RKO (cell line): ENCODE measurements around the gene DDX31.
"Not testable (repeated sequence)": the region's sequence is repeated elsewhere in the genome, so short reads cannot be mapped to it uniquely, and the experiment has no call there.

Experiments
- DNase-seq: peaks from one replicate; pipeline ENCODE4 v3.0.0-alpha.2; 2016; ENCODE audit warnings: low spot score

The DDX31 gene

GRCh38 chr9:132669698-132670456, at the start of gene DDX31:
TSS of gene DDX31 (minus strand) at chr9:132669983. CDS start at chr9:132669934, 49 bp downstream.
- peak; percentile 90 for DNase-seq

- not testable (repeated sequence) for DNase-seq
These were observed 48.7 kb upstream of the DDX31 start for GRCh38 chr9:132718381-132718928.

- DNase-seq, result no peak
These were observed 47.7 kb upstream of the DDX31 start for GRCh38 chr9:132717326-132717945.

GRCh38 chr9:132716007-132716406, 46.2 kb upstream of the DDX31 start:
- no peak for DNase-seq

GRCh38 chr9:132712753-132713152, 43.0 kb upstream of the DDX31 start:
- DNase-seq, result no peak

GRCh38 chr9:132711846-132712245, 42.1 kb upstream of the DDX31 start:
- no peak for DNase-seq

GRCh38 chr9:132711152-132711551, 41.4 kb upstream of the DDX31 start:
- not testable (repeated sequence) for DNase-seq

GRCh38 chr9:132710333-132710732, 40.5 kb upstream of the DDX31 start:
- no peak for DNase-seq

GRCh38 chr9:132708769-132709430, 39.1 kb upstream of the DDX31 start:
- no peak for DNase-seq

GRCh38 chr9:132708239-132708638, 38.5 kb upstream of the DDX31 start:
- DNase-seq, result no peak

- peak; percentile 29 for DNase-seq
These were observed 33.6 kb upstream of the DDX31 start for GRCh38 chr9:132703336-132703735.

- DNase-seq, result no peak
These were observed 32.5 kb upstream of the DDX31 start for GRCh38 chr9:132702254-132702653.

- DNase-seq, result no peak
These were observed 30.2 kb upstream of the DDX31 start for GRCh38 chr9:132699956-132700355.

- DNase-seq, result no peak
These were observed 29.2 kb upstream of the DDX31 start for GRCh38 chr9:132698989-132699388.

GRCh38 chr9:132697230-132697629, 27.4 kb upstream of the DDX31 start:
- peak; percentile 54 for DNase-seq

- DNase-seq, result peak; percentile 85
These were observed 24.4 kb upstream of the DDX31 start for GRCh38 chr9:132694144-132694543.

GRCh38 chr9:132690696-132691095, 20.9 kb upstream of the DDX31 start:
- DNase-seq, result no peak

- DNase-seq, result no peak
These were observed 14.1 kb upstream of the DDX31 start for GRCh38 chr9:132683873-132684272.

- no peak for DNase-seq
These were observed 11.8 kb upstream of the DDX31 start for GRCh38 chr9:132681561-132681960.

GRCh38 chr9:132679946-132680625, 10.3 kb upstream of the DDX31 start:
- no peak for DNase-seq

GRCh38 chr9:132677976-132678375, 8.2 kb upstream of the DDX31 start:
- no peak for DNase-seq

GRCh38 chr9:132674485-132674884, 4.7 kb upstream of the DDX31 start:
- DNase-seq, result no peak
